ENCODE data around the gene EEF2. TPM values are rescaled to one million over a fixed set of nuclear protein-coding genes. Genes with fewer than 3 reads are reported as not detected.

EEF2 gene
- total RNA-seq, 2 experiments from 2014 or later = 2,756 to 2,866 TPM

- Histone ChIP-seq H3K4me1 (ENCODE audit: insufficient read depth, low read length) (no peaks in the 10 kb centered on the region), H3K27ac (ENCODE audit: low read depth in 1 of 2, low read length in 2 of 2) (no peak overlapping the region), H3K4me3 (ENCODE audit: low read length) (no peak overlapping the region), H3K36me3 (ENCODE audit: insufficient read depth, low read length) (peaks cover 27% of the 10 kb centered on the region), H3K9me3 (ENCODE audit: control insufficient read depth in 1 of 2, insufficient read depth in 1 of 2, low read length in 2 of 2) (peaks cover 0 to 13% of the 10 kb centered on the region in 2 experiments), H3K27me3 (ENCODE audit: control insufficient read depth in 1 of 2, insufficient read depth in 2 of 2, low read length in 2 of 2) (no peaks in the 10 kb centered on the region)
- intact Hi-C loops (cut with DNase I, micrococcal nuclease) = no loop called here
- H3K4me1 Mint-ChIP-seq (ENCODE audit: low read depth) = no peaks in the 10 kb centered on the region
- DNase-seq (no peak), ATAC-seq (ENCODE audit: poor library complexity) (no peak)
- no peak overlapping the region for H3K4me3 Mint-ChIP-seq
- H3K9me3 Mint-ChIP-seq = no peaks in the 10 kb centered on the region
- no peak overlapping the region for H3K27ac Mint-ChIP-seq
- TF ChIP-seq, protein P1, sequence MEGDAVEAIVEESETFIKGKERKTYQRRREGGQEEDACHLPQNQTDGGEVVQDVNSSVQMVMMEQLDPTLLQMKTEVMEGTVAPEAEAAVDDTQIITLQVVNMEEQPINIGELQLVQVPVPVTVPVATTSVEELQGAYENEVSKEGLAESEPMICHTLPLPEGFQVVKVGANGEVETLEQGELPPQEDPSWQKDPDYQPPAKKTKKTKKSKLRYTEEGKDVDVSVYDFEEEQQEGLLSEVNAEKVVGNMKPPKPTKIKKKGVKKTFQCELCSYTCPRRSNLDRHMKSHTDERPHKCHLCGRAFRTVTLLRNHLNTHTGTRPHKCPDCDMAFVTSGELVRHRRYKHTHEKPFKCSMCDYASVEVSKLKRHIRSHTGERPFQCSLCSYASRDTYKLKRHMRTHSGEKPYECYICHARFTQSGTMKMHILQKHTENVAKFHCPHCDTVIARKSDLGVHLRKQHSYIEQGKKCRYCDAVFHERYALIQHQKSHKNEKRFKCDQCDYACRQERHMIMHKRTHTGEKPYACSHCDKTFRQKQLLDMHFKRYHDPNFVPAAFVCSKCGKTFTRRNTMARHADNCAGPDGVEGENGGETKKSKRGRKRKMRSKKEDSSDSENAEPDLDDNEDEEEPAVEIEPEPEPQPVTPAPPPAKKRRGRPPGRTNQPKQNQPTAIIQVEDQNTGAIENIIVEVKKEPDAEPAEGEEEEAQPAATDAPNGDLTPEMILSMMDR (IDR thresholded peaks at IDR 0.05) = no peak
- ChIA-PET CTCF (no interaction called here), POLR2A (no interaction called here)
- H3K36me3 Mint-ChIP-seq (ENCODE audit: low read depth) = peaks cover 40% of the 10 kb centered on the region
- H3K27me3 Mint-ChIP-seq = no peaks in the 10 kb centered on the region
These were observed 38.5 kb upstream of the EEF2 start for GRCh38 chr19:4023600-4024398.

GRCh38 chr19:4019578-4019977, 34.3 kb upstream of the EEF2 start:
- ChIA-PET CTCF (no interaction called here), POLR2A (no interaction called here)
- no peaks in the 10 kb centered on the region for H3K27me3 ChIP-seq (ENCODE audit: control insufficient read depth in 1 of 2, insufficient read depth in 2 of 2, low read length in 2 of 2)
- TF ChIP-seq, protein P1 (IDR thresholded peaks at IDR 0.05) = no peak
- Mint-ChIP-seq H3K27ac (no peak overlapping the region), H3K36me3 (ENCODE audit: low read depth) (peaks cover 40% of the 10 kb centered on the region), H3K4me3 (no peak overlapping the region), H3K9me3 (no peaks in the 10 kb centered on the region), H3K27me3 (no peaks in the 10 kb centered on the region), H3K4me1 (ENCODE audit: low read depth) (no peaks in the 10 kb centered on the region)
- H3K27ac ChIP-seq (ENCODE audit: low read depth in 1 of 2, low read length in 2 of 2) = no peak overlapping the region
- H3K4me3 ChIP-seq (ENCODE audit: low read length) = no peak overlapping the region
- peaks cover 35% of the 10 kb centered on the region for H3K36me3 ChIP-seq (ENCODE audit: insufficient read depth, low read length)
- ATAC-seq (ENCODE audit: poor library complexity) = no peak
- intact Hi-C loops (cut with DNase I, micrococcal nuclease) = no loop called here
- peak in 1 of 14 experiments; percentile 13 for DNase-seq
- peaks cover 10% of the 10 kb centered on the region for H3K4me1 ChIP-seq (ENCODE audit: insufficient read depth, low read length)
- H3K9me3 ChIP-seq (ENCODE audit: control insufficient read depth in 1 of 2, insufficient read depth in 1 of 2, low read length in 2 of 2) = peaks cover 0 to 13% of the 10 kb centered on the region in 2 experiments

DNA sequence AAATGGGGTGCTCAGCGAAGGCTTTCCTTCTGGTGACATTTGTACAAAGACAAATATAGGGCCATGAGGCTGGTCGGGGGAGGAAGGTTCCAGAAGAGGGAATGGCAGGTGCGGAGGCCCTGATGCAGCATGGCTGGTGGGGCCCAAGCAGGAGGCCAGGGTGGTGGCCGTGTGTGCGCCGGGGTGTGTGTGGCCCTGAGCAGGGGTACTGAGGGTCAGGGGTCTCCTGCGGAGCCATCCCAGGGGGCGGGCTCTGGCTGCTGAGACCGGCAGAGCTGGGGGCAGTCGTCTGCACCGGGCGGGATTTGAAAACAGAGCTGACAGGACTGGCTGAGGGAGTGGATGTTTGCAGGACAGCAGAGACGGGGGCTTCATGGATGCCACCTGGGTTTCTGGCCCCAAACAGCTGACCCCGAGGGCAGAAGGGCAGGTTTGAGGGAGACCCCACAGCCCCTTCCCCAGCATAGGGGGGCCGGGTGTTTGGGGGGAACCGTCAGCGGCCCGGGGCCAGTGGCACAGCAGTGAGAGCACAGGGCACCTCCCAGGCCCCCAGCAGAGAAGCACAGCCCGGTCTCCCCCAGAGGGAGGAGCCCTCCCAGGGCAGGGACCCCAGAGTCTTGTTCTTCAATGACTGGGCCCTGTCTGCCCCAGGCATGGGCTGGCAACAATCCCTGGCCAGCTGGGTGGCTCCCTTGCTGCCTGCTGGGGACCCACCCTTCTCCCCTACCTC, 33.7 kb upstream of the EEF2 start:
- Histone ChIP-seq H3K27me3 (ENCODE audit: control insufficient read depth in 1 of 2, insufficient read depth in 2 of 2, low read length in 2 of 2) (no peaks in the 10 kb centered on the region), H3K36me3 (ENCODE audit: insufficient read depth, low read length) (peaks cover 35% of the 10 kb centered on the region), H3K4me3 (ENCODE audit: low read length) (no peak overlapping the region), H3K4me1 (ENCODE audit: insufficient read depth, low read length) (peaks cover 17% of the 10 kb centered on the region), H3K27ac (ENCODE audit: low read depth in 1 of 2, low read length in 2 of 2) (no peak overlapping the region), H3K9me3 (ENCODE audit: control insufficient read depth in 1 of 2, insufficient read depth in 1 of 2, low read length in 2 of 2) (peaks cover 0 to 13% of the 10 kb centered on the region in 2 experiments)
- DNase-seq (peak in 1 of 14 experiments; percentile 14), ATAC-seq (ENCODE audit: poor library complexity) (no peak)
- H3K27ac Mint-ChIP-seq = no peak overlapping the region
- POLR2A ChIA-PET = no interaction called here
- TF ChIP-seq, protein P1 (IDR thresholded peaks at IDR 0.05) = no peak
- no peaks in the 10 kb centered on the region for H3K27me3 Mint-ChIP-seq
- peaks cover 40% of the 10 kb centered on the region for H3K36me3 Mint-ChIP-seq (ENCODE audit: low read depth)
- H3K4me1 Mint-ChIP-seq (ENCODE audit: low read depth) = no peaks in the 10 kb centered on the region
- CTCF ChIA-PET = no interaction called here
- H3K4me3 Mint-ChIP-seq = no peak overlapping the region
- intact Hi-C loops (cut with DNase I, micrococcal nuclease) = no loop called here
- H3K9me3 Mint-ChIP-seq = no peaks in the 10 kb centered on the region

All from CD4-positive, alpha-beta T cell (primary cell).